ENCODE data around the gene IFT88.
"Not testable (repeated sequence)": the region's sequence is repeated elsewhere in the genome, so short reads cannot be mapped to it uniquely, and the experiment has no call there.

IFT88 gene

GRCh38 chr13:20647758-20648157 is 80.8 kb downstream of the IFT88 start:
- no peak for DNase-seq

- no peak for DNase-seq
Observed at GRCh38 chr13:20652946-20653345, 86.0 kb downstream of the IFT88 start.

- DNase-seq = no peak
Observed at GRCh38 chr13:20654156-20654555, 87.2 kb downstream of the IFT88 start.

GRCh38 chr13:20658451-20659040 is 91.6 kb downstream of the IFT88 start:
- DNase-seq = no peak

GRCh38 chr13:20664351-20664750 is 97.4 kb downstream of the IFT88 start:
- DNase-seq = no peak

GRCh38 chr13:20666948-20667347 is 100.0 kb downstream of the IFT88 start:
- DNase-seq = peak; percentile 48

- DNase-seq = no peak
Observed at GRCh38 chr13:20667857-20668437, 101.0 kb downstream of the IFT88 start.

GRCh38 chr13:20669162-20669561 is 102.2 kb downstream of the IFT88 start:
- no peak for DNase-seq

- no peak for DNase-seq
Observed at GRCh38 chr13:20671789-20672188, 104.8 kb downstream of the IFT88 start.

- DNase-seq = no peak
Observed at GRCh38 chr13:20672772-20673171, 105.8 kb downstream of the IFT88 start.

GRCh38 chr13:20673715-20674114 is 106.8 kb downstream of the IFT88 start:
- DNase-seq = no peak

- DNase-seq = no peak
Observed at GRCh38 chr13:20676213-20676612, 109.3 kb downstream of the IFT88 start.

- DNase-seq = not testable (repeated sequence)
Observed at GRCh38 chr13:20678606-20679005, 111.6 kb downstream of the IFT88 start.

GRCh38 chr13:20679879-20680278 is 112.9 kb downstream of the IFT88 start:
- no peak for DNase-seq

- no peak for DNase-seq
Observed at GRCh38 chr13:20680416-20681080, 113.6 kb downstream of the IFT88 start.

- not testable (repeated sequence) for DNase-seq
Observed at GRCh38 chr13:20681481-20681880, 114.5 kb downstream of the IFT88 start.

- no peak for DNase-seq
Observed at GRCh38 chr13:20682061-20682460, 115.1 kb downstream of the IFT88 start.

- DNase-seq = no peak
Observed at GRCh38 chr13:20684041-20684440, 117.1 kb downstream of the IFT88 start.

GRCh38 chr13:20684546-20684945 is 117.6 kb downstream of the IFT88 start:
- no peak for DNase-seq

- DNase-seq = no peak
Observed at GRCh38 chr13:20685092-20685491, 118.1 kb downstream of the IFT88 start.

GRCh38 chr13:20686167-20686566 is 119.2 kb downstream of the IFT88 start:
- no peak for DNase-seq

GRCh38 chr13:20686863-20687579 is 120.1 kb downstream of the IFT88 start:
- DNase-seq = no peak

- no peak for DNase-seq
Observed at GRCh38 chr13:20689291-20689690, 122.3 kb downstream of the IFT88 start.

GRCh38 chr13:20691616-20692015 is 124.7 kb downstream of the IFT88 start:
- no peak for DNase-seq

Measured in GF-D8 (cell line).